SU-DHL-6 (cell line): ENCODE data around the gene AOAH.

Experiments used
- H2AFZ ChIP-seq: fragments of 200-600 bp; sonication (generic); 2 replicates; pipeline ENCODE4 v1.6.1; 2014; ENCODE audit warnings: low read depth, mild to moderate bottlenecking, moderate library complexity, mixed read lengths, antibody characterized with exemption, low read length; ENCODE audit not compliant: severe bottlenecking
- H3F3A ChIP-seq: fragments of 200-600 bp; shearing (Covaris generic); 2 replicates; pipeline ENCODE4 v1.6.0; 2016; ENCODE audit warnings: antibody characterized with exemption, mild to moderate bottlenecking; ENCODE audit not compliant: insufficient read depth
- H3K27ac ChIP-seq: fragments of 200-600 bp; sonication (generic); 2 replicates; pipeline ENCODE4 v1.5.1; 2016; ENCODE audit warnings: low read depth, mild to moderate bottlenecking, low read length, moderate library complexity, mixed read lengths
- H3K27me3 ChIP-seq: fragments of 200-600 bp; sonication (generic), shearing (Covaris generic); 2 replicates; pipeline ENCODE4 v1.6.0; 2014; ENCODE audit warnings: mild to moderate bottlenecking, low read length
- H3K36me3 ChIP-seq: fragments of 200-600 bp; sonication (generic); 2 replicates; pipeline ENCODE4 v1.6.1; 2014; ENCODE audit warnings: mild to moderate bottlenecking, low read length, mixed read lengths
- H3K4me2 ChIP-seq: fragments of 300-600, 200-600 bp; shearing (Covaris generic), sonication (generic); 2 replicates; pipeline ENCODE4 v1.6.0; 2014; ENCODE audit warnings: low read length, low read depth, mild to moderate bottlenecking; ENCODE audit not compliant: poor library complexity, severe bottlenecking
- H3K4me3 ChIP-seq: fragments of 200-600 bp; sonication (generic); 2 replicates; pipeline ENCODE4 v1.5.1; 2014; ENCODE audit warnings: antibody characterized with exemption, low read length, mild to moderate bottlenecking, mixed read lengths; ENCODE audit not compliant: insufficient read depth, poor library complexity, severe bottlenecking
- H3K79me2 ChIP-seq: fragments of 200-600 bp; sonication (generic); 2 replicates; pipeline ENCODE4 v1.6.1; 2014; ENCODE audit warnings: mild to moderate bottlenecking, low read length, moderate library complexity; ENCODE audit not compliant: insufficient read depth
- H3K9ac ChIP-seq: fragments of 200-600 bp; sonication (generic); 2 replicates; pipeline ENCODE4 v1.7.0; 2014; ENCODE audit warnings: mild to moderate bottlenecking, low read length
- H3K9me2 ChIP-seq: fragments of 200-600 bp; sonication (generic); replicated peaks from 2 replicates; pipeline ENCODE4 v1.6.1; 2014; ENCODE audit warnings: low read length; ENCODE audit not compliant: insufficient read depth
- H3K9me3 ChIP-seq: fragments of 200-600 bp; sonication (generic); 2 replicates; pipeline ENCODE4 v1.6.1; 2014; ENCODE audit warnings: low read length, mixed read lengths; ENCODE audit not compliant: insufficient read depth
- H4K20me1 ChIP-seq: fragments of 200-600 bp; sonication (generic); 2 replicates; pipeline ENCODE4 v1.6.1; 2014; ENCODE audit warnings: low read depth, mild to moderate bottlenecking, antibody characterized with exemption, low read length, moderate library complexity, mixed read lengths
- EZH2phosphoT487 ChIP-seq: fragments of 200-600 bp; sonication (generic), shearing (Covaris generic); conservative IDR thresholded peaks from 2 replicates; pipeline ENCODE4 v1.6.1; 2018; ENCODE audit warnings: mild to moderate bottlenecking, antibody characterized with exemption, low read length, moderate library complexity, mixed read lengths
- TF ChIP-seq, protein P1 (sequence below): fragments of 200-600 bp; sonication (generic); IDR thresholded peaks from one replicate; pipeline ENCODE4 v1.5.1; 2017; ENCODE audit warnings: antibody characterized with exemption, mild to moderate bottlenecking, low read length, moderate library complexity; ENCODE audit not compliant: insufficient read depth, poor library complexity, severe bottlenecking

AOAH gene

DNA sequence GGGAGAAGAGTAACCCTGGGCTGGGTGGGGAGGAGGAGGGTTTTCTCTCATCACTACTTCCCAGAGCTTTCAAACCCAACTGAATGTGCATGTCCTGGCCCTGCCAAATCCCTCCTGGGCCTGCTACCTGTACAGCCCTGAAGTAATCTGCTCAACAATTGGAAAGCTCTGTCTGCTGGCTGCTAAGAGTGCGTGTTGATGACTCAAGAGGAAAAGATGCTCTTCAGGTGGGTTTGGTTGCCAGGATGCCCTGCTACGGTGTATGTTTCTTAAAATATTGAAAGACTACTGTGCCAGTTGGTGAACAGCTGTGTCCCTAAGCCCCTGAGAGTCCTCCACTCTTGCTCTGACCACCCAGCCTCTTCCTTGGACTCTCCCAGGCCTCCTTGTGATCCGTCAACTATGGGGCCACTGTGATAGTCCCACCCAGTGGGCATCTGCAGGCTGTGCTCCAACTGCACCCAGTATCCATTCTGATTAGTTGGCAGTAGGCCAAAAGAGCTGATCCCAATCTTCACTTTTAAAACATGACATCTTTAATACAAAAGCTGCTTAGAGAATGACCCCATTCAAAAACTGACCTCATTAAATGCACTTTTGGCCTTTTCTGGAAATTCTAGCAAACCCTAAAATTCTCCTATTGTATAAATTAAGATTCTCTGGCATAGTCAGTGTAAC, 85.6 kb downstream of the AOAH start:
- no peak overlapping the region for H3K4me3 ChIP-seq
- no peak overlapping the region for H3K27ac ChIP-seq
- TF ChIP-seq, protein P1, sequence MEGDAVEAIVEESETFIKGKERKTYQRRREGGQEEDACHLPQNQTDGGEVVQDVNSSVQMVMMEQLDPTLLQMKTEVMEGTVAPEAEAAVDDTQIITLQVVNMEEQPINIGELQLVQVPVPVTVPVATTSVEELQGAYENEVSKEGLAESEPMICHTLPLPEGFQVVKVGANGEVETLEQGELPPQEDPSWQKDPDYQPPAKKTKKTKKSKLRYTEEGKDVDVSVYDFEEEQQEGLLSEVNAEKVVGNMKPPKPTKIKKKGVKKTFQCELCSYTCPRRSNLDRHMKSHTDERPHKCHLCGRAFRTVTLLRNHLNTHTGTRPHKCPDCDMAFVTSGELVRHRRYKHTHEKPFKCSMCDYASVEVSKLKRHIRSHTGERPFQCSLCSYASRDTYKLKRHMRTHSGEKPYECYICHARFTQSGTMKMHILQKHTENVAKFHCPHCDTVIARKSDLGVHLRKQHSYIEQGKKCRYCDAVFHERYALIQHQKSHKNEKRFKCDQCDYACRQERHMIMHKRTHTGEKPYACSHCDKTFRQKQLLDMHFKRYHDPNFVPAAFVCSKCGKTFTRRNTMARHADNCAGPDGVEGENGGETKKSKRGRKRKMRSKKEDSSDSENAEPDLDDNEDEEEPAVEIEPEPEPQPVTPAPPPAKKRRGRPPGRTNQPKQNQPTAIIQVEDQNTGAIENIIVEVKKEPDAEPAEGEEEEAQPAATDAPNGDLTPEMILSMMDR: no peak
- TF ChIP-seq EZH2phosphoT487: no peak
- no peak overlapping the region for H2AFZ ChIP-seq
- H3K36me3 ChIP-seq: no peaks in the 10 kb centered on the region
- H3K79me2 ChIP-seq: no peaks in the 10 kb centered on the region
- H3K9me3 ChIP-seq: no peaks in the 10 kb centered on the region
- H4K20me1 ChIP-seq: no peaks in the 10 kb centered on the region
- no peak overlapping the region for H3K4me2 ChIP-seq
- H3K9ac ChIP-seq: no peak overlapping the region
- no peaks in the 10 kb centered on the region for H3K9me2 ChIP-seq
- no peaks in the 10 kb centered on the region for H3K27me3 ChIP-seq
- no peaks in the 10 kb centered on the region for H3F3A ChIP-seq

DNA sequence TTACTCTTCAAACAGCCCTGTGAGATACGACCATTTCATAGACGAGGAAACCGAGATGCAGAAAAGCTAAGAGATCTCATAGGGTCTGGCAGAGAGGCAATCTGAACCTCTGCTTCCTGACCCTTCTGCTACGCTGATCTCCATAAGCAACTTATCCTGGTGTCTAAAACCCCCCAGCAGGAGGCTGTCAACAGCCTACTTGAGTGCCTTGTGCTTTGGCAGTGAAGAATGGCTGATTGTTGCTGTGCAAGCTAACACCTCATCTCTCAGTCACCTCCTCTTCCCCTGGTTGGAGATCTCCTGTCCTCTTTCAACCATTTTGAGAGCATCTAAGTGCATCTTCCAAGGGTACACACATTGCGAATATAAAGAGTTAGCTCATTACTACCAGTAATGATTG, 86.2 kb downstream of the AOAH start:
- Histone ChIP-seq H3F3A (no peaks in the 10 kb centered on the region), H2AFZ (no peak overlapping the region), H4K20me1 (no peaks in the 10 kb centered on the region), H3K9me3 (no peaks in the 10 kb centered on the region), H3K4me3 (no peak overlapping the region), H3K27ac (no peak overlapping the region), H3K4me2 (no peak overlapping the region), H3K9ac (no peak overlapping the region), H3K9me2 (no peaks in the 10 kb centered on the region), H3K36me3 (no peaks in the 10 kb centered on the region), H3K27me3 (no peaks in the 10 kb centered on the region), H3K79me2 (no peaks in the 10 kb centered on the region)
- TF ChIP-seq EZH2phosphoT487: no peak
- TF ChIP-seq, protein P1: no peak

DNA sequence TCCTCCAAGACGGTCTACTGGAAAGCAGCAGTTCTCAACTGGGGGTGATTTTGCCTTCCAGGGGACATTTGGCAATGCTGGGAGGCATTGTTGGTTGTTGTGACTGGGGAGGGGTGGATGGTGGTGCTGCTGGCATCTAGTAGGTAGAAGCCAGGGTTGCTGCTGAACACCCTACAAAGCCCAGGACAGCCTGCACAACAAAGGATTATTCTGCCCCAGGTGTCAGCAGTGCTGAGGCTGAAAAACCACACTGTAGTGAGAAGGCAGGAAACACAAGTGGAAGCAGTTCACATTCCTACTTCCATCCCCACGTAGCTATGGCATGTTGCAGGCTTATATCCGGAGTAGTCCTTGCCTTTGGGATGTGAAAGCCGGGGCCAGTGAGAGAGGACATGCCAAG, 86.9 kb downstream of the AOAH start:
- no peaks in the 10 kb centered on the region for H3K27me3 ChIP-seq
- H3K79me2 ChIP-seq: no peaks in the 10 kb centered on the region
- no peaks in the 10 kb centered on the region for H3K36me3 ChIP-seq
- H3F3A ChIP-seq: no peaks in the 10 kb centered on the region
- no peak overlapping the region for H3K9ac ChIP-seq
- no peaks in the 10 kb centered on the region for H3K9me3 ChIP-seq
- no peak overlapping the region for H3K4me2 ChIP-seq
- no peak overlapping the region for H2AFZ ChIP-seq
- no peak overlapping the region for H3K27ac ChIP-seq
- H4K20me1 ChIP-seq: no peaks in the 10 kb centered on the region
- TF ChIP-seq, protein P1: no peak
- no peak for TF ChIP-seq EZH2phosphoT487
- no peaks in the 10 kb centered on the region for H3K9me2 ChIP-seq
- H3K4me3 ChIP-seq: no peak overlapping the region
